Fibroblast of lung (primary cell): Measurements from ENCODE around the gene EPYC. TPM values are rescaled to one million over a fixed set of nuclear protein-coding genes. Genes with fewer than 3 reads are reported as not detected.

Experiments
- DNase-seq, 2 donors: peaks; one replicate each; pipeline versions ENCODE4 v3.0.0 to v3.0.0-alpha.2; 2010; ENCODE audit warnings: low read depth in 2 of 2
- H2AFZ ChIP-seq: 2 replicates; pipeline ENCODE4 v1.5.1; 2012; ENCODE audit warnings: low read length, control low read depth, inconsistent platforms
- H3K27ac ChIP-seq: 2 replicates; pipeline ENCODE4 v1.5.1; 2011; ENCODE audit warnings: low read length, control low read depth; ENCODE audit not compliant: insufficient read depth
- H3K27me3 ChIP-seq: 2 replicates; pipeline ENCODE4 v1.5.1; 2011; ENCODE audit warnings: mild to moderate bottlenecking, low read length; ENCODE audit not compliant: control insufficient read depth, insufficient read depth
- H3K36me3 ChIP-seq: 2 replicates; pipeline ENCODE4 v1.5.1; 2011; ENCODE audit warnings: low read length; ENCODE audit not compliant: control insufficient read depth, insufficient read depth
- H3K4me1 ChIP-seq: 2 replicates; pipeline ENCODE4 v1.5.1; 2011; ENCODE audit warnings: low read length; ENCODE audit not compliant: control insufficient read depth, insufficient read depth; ENCODE audit errors: extremely low read depth
- H3K4me2 ChIP-seq: 2 replicates; pipeline ENCODE4 v1.5.1; 2011; ENCODE audit warnings: low read length, control low read depth; ENCODE audit not compliant: insufficient read depth; ENCODE audit errors: extremely low read depth
- H3K4me3 ChIP-seq, 4 experiments: fragments of 200-600 bp in 1 of 4; sonication (generic) in 1 of 4; replicated peaks in 1 of 4; 2 replicates each; pipeline ENCODE4 v1.5.1; 2011 to 2016; ENCODE audit warnings: low read length in 4 of 4, low read depth in 3 of 4, mild to moderate bottlenecking in 3 of 4, control low read depth in 2 of 4, inconsistent platforms in 1 of 4, mixed read lengths in 1 of 4; ENCODE audit not compliant: insufficient read depth in 1 of 4; ENCODE audit errors: control extremely low read depth in 1 of 4
- H3K79me2 ChIP-seq: 2 replicates; pipeline ENCODE4 v1.5.1; 2012; ENCODE audit warnings: mild to moderate bottlenecking, low read length, inconsistent platforms; ENCODE audit not compliant: control insufficient read depth, insufficient read depth
- H3K9ac ChIP-seq: 2 replicates; pipeline ENCODE4 v1.5.1; 2011; ENCODE audit warnings: mild to moderate bottlenecking, low read length, control low read depth; ENCODE audit not compliant: insufficient read depth
- H3K9me3 ChIP-seq: 2 replicates; pipeline ENCODE4 v1.5.1; 2012; ENCODE audit warnings: low read depth, low read length; ENCODE audit not compliant: control insufficient read depth, insufficient read depth
- H4K20me1 ChIP-seq: 2 replicates; pipeline ENCODE4 v1.5.1; 2011; ENCODE audit warnings: low read length; ENCODE audit not compliant: control insufficient read depth, insufficient read depth; ENCODE audit errors: extremely low read depth
- CTCF ChIP-seq, 2 donors: IDR thresholded peaks in 1 of 2; conservative IDR thresholded peaks in 1 of 2; 1 replicate in 1 of 2; 2 replicates in 1 of 2; pipeline ENCODE4 v1.5.1; 2011 to 2012; ENCODE audit warnings: low read length in 2 of 2, control low read depth in 1 of 2, inconsistent platforms in 1 of 2, low read depth in 1 of 2, mild to moderate bottlenecking in 1 of 2
- EZH2 ChIP-seq: IDR thresholded peaks from 2 replicates; pipeline ENCODE4 v1.5.1; 2012; ENCODE audit warnings: low read length, control low read depth, mild to moderate bottlenecking; ENCODE audit errors: missing control alignments
- polyA plus RNA-seq, 2 donors: library from polyadenylated mRNA; depleted of rRNA in 1 of 2; stranded (reverse) in 1 of 2; unstranded in 1 of 2; fragments of >200 nt; gene quantifications; 2 replicates each; pipeline ENCODE4 v1.2.1, GENCODE V29; 2011 to 2012; ENCODE audit warnings: missing spikeins in 1 of 2
- total RNA-seq: library from RNA; depleted of rRNA; stranded (reverse); fragments of >200 nt; gene quantifications from 2 replicates; pipeline ENCODE4 v1.2.1, GENCODE V29; 2014

Gene EPYC
- total and polyA plus RNA-seq, 2 donors (not counting 1 experiment from before 2014, with no cell fraction given), result 0.05 TPM; not detected in 1

GRCh38 chr12:91021076-91021475 lies 16.3 kb upstream of the EPYC start:
- DNase-seq, result no peak
- H2AFZ ChIP-seq, result no peak overlapping the region
- H3K9ac ChIP-seq, result no peak overlapping the region
- no peaks in the 10 kb centered on the region for H3K79me2 ChIP-seq
- H3K36me3 ChIP-seq, result no peaks in the 10 kb centered on the region
- no peaks in the 10 kb centered on the region for H3K4me1 ChIP-seq
- H3K27ac ChIP-seq, result no peak overlapping the region
- H4K20me1 ChIP-seq, result no peaks in the 10 kb centered on the region
- no peak for TF ChIP-seq CTCF (conservative IDR thresholded peaks at IDR 0.05 in 1 of 2, IDR thresholded peaks at IDR 0.05 in 1 of 2; ENCODE audit: low read depth in 1 of 2, low read length in 2 of 2)
- TF ChIP-seq EZH2, result no peak
- no peak overlapping the region for H3K4me2 ChIP-seq
- no peaks in the 10 kb centered on the region for H3K9me3 ChIP-seq
- no peaks in the 10 kb centered on the region for H3K27me3 ChIP-seq
- H3K4me3 ChIP-seq, result no peak overlapping the region

GRCh38 chr12:91019455-91019854 lies 14.7 kb upstream of the EPYC start:
- Histone ChIP-seq H3K79me2 (no peaks in the 10 kb centered on the region), H3K27me3 (no peaks in the 10 kb centered on the region), H3K4me3 (no peak overlapping the region), H3K4me2 (no peak overlapping the region), H3K9ac (no peak overlapping the region), H3K27ac (no peak overlapping the region), H3K36me3 (no peaks in the 10 kb centered on the region), H3K4me1 (no peaks in the 10 kb centered on the region), H2AFZ (no peak overlapping the region), H4K20me1 (no peaks in the 10 kb centered on the region), H3K9me3 (no peaks in the 10 kb centered on the region)
- TF ChIP-seq EZH2 (no peak), CTCF (conservative IDR thresholded peaks at IDR 0.05 in 1 of 2, IDR thresholded peaks at IDR 0.05 in 1 of 2; ENCODE audit: low read depth in 1 of 2, low read length in 2 of 2) (no peak)
- DNase-seq, result no peak

GRCh38 chr12:91017511-91018263 lies 12.9 kb upstream of the EPYC start:
- no peak overlapping the region for H3K4me3 ChIP-seq
- H3K27me3 ChIP-seq, result no peaks in the 10 kb centered on the region
- TF ChIP-seq CTCF (conservative IDR thresholded peaks at IDR 0.05 in 1 of 2, IDR thresholded peaks at IDR 0.05 in 1 of 2; ENCODE audit: low read depth in 1 of 2, low read length in 2 of 2) (no peak), EZH2 (no peak)
- no peaks in the 10 kb centered on the region for H3K9me3 ChIP-seq
- H3K9ac ChIP-seq, result no peak overlapping the region
- H2AFZ ChIP-seq, result no peak overlapping the region
- H3K36me3 ChIP-seq, result no peaks in the 10 kb centered on the region
- no peaks in the 10 kb centered on the region for H3K4me1 ChIP-seq
- H3K4me2 ChIP-seq, result no peak overlapping the region
- H3K79me2 ChIP-seq, result no peaks in the 10 kb centered on the region
- no peak overlapping the region for H3K27ac ChIP-seq
- DNase-seq, result no peak
- no peaks in the 10 kb centered on the region for H4K20me1 ChIP-seq
